ENCODE measurements around the gene MAP3K1.
"Not testable (repeated sequence)": the region's sequence is repeated elsewhere in the genome, so short reads cannot be mapped to it uniquely, and the experiment has no call there.

Gene MAP3K1

DNA sequence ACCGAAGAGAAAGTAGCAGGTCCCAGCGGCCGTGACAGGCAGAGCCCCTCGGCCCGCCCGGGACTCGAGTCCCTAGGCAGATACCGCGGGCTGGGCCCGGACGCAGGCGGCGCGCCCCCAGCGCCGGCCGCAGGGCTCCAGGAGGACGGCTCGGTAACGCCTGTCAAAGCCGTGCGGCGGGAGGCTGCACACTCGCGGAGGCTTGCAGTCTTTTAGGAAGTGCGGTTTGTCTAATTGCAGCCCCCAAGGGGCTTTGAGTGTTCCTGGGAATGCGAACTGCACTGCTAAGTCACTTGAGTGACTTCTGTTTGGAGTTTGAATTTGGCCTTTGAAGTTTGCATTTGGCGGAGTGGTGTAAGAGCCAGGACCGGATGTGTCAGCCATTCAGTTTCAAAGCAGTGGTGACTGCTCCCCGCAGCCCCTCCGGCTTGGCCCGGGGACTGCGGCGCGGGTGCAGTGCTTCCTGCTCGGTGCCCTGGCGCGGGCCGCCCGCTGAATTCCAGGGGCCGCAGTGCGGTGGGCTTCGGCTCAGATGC lies 1.3 kb downstream of the MAP3K1 start:
- DNase-seq, result peak; percentile 38

DNA sequence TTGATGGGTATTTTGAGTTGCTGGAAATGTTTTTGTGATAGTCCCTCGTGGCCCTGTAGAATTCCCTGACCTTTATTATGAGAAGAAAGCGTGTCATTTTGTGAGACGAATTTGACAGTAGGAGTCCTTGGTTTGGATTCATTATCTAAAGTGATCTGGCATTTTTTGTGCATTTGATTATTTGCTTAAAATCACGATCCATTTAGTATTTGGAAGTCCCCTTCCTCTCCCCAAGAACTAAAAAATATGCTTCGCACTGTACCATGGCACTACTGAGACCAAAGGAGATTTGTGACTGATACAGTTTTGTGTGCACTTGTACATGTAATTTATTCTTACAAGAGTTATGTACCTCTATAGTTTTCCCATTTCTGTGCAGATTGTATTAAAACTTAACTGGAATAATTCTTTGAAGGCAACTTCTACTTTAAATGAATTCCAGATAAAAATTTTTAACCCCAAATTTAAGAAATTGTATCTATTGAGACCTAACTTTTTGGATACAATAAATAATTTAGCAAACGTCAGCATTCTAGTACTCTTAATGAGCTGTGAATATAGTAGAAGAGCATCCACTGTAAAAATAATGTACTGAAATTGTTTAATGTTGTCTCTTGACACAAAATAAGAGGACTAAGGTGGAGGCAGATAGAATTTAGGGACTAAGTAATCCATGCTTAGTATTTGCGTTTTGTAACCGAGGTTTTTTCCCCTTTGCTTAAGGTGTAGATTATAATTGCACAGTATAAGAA lies 2.1 kb downstream of the MAP3K1 start:
- DNase-seq, result no peak

DNA sequence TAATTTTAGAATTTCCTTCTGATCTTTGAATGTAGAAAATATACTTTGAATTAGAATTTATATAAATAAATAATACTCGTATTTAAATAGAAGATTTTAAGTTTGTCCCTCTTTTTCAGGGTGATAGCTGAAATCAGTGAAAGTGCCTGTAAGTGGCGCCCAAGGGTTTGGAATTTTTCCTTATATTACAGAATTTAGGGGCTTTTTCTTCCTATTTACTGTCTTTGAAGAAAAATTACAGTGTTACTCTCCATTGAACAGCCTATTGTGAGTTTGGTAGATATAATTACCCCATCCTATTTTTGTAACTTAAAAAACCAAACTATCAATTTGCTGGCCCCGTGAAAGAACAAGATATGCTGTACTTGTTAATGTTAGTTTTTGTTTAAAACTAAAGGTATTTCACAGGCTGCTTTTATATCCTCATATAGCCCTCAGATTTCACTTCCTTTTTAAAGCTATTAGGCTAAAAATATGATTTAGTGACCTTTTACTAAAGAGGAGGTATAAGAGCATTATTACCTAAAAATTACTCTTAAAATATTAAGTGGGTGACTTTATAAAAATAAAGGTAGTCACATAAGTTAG lies 3.2 kb downstream of the MAP3K1 start:
- no peak for DNase-seq

DNA sequence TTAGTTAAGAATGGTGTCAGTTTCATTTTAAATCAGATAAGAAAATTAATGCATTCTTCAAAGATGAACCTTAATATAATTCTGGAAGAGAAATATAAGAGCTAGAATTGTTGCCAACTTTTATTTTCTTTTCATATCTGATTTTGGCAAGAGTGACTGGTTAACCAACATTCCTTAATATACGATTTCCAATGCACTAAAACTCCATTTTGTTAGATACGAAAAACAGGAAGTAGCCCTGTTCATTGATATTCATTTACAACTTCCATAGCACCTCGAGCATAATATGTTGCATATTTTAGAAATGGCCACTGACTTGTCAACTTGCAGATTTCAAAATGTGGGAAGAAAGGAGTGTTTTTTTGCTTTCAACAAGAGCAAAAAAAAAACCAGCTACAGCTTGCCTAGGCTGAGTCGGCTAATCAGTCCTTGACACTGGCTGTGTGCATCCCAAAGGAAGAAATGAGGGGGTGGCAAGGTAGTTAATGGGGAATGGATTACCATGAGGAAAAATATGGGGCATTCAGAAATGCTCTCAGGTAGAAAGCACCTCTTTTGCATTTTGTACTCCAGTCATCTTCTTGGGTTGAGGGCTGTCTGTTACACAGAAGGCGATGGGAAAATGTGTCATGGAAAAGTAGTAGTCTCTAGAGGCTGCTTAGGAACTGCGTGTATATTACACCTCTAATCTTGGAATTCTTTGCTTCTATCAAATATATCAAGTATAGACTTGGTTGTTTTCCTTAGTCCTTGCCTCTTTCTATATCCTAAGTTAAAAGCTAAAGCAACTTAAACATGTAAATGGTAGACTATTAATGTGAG lies 3.9 kb downstream of the MAP3K1 start:
- no peak for DNase-seq

DNA sequence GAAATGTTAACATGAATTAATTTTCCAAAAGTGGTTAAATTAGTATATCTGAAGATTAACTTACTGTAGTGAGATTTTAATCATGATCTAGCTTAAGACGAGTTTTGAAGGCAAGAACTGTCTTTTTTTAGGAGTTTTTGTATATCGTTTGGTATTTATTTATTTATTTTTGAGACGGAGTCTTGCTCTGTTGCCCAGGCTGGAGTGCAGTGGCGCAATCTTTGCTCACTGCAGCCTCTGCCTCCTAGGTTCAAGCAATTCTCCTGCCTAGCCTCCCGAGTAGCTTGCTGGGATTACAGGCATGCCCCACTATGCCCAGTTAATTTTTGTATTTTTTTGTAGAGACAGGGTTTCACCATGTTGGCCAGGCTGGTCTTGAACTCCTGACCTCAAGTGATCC lies 6.5 kb downstream of the MAP3K1 start:
- not testable (repeated sequence) for DNase-seq

DNA sequence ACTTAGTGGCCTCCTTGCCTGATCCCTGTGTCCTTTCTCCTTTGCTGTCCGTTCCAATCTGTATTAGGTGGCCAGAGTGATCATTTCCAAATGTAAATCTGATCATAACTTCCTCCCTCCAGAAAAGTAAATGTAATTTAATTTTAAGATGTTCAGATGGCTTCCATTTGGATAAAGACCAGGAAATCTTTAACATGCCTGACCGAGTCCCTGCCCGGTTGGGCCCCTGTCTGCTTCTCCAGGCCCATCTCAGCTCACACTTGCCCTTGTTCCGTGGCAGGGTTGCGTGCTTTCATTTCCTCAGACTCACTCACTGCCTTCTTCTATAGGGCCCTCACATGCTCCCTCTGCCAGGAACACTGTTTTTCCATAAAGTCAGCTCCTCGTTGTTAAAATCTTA lies 7.6 kb downstream of the MAP3K1 start:
- no peak for DNase-seq

DNA sequence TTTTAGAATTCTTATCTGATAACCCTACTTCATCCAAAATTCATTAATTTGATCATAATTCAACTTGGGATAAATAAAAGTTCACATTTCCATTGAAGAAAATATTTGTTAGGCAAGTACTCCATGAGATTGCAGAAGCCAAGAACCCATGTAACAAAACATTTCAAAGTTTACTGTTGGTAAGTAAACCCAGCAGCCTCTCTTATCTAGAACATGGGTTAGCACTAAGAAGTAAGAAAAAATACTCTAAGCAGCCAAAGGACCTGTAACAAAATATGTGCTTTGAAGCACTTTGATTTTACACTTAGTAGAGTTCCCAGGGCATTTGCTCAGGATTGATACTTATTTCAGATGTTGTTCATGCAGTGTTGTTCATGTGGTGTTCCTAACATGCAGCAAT lies 8.7 kb downstream of the MAP3K1 start:
- no peak for DNase-seq

DNA sequence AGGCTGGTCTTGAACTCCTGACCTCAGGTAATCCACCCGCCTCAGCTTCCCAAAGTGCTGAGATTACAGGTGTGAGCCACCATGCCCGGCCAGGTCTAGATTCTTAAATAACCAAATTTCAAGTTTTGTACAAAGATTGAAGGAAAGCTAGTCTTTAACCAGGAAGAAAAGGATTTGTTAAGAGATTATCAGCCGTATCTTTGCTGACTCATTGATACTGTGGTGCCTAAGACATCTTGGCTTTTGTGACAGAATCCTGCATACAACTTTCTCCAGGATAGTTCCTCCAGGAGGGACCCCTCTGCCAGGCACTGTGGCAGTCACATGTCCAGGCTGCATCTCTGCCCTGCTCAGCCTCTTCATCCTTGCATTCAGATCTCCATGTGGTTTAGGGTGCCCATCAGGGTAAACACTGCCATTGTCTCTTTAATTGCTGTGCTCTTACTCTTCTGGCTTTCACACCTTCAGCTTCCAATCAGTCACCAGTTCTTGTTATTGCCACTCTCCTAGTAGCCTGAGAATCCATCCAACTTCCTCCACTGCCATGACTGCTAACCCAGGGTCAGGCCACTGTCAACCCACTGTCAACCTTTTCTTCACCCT lies 10.0 kb downstream of the MAP3K1 start:
- DNase-seq, result no peak

DNA sequence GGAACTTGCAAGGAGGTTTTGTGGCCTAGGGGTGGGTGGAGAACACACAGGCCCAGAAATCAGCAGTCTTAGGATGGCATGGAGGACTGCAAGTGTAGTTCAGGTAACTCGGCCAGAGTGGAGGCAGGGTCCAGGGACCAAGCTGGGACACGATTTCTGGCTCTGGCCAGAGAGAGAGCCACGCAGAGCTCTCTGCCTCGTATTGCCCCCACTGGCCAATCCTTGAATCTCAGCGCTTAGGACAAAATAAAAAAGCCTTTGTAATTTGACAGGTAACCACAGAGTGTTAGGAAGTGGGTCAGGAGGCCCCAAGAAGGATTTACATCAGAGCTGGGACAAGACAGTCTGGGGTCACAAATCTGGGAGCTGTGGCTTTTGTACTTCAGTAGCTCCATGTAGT lies 11.7 kb downstream of the MAP3K1 start:
- DNase-seq, result no peak

DNA sequence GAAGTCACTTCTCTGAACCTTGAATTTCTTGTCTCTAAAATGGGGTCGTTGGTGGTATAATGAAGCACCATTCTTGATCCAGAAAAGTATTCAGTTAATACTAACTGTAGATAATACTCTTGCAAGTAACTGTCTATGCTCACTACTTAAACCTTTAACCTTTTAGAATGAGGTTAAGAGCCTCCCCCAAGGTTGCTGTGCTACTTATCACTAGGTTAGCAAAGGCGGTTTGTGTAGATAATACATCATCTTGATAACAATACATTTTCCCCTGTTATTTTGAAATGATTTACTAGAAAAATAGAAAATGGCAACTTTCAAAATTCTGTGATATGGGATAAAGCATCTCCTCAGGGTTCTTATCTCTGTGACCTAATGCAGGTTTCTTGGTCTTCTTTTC lies 12.6 kb downstream of the MAP3K1 start:
- DNase-seq, result no peak

DNA sequence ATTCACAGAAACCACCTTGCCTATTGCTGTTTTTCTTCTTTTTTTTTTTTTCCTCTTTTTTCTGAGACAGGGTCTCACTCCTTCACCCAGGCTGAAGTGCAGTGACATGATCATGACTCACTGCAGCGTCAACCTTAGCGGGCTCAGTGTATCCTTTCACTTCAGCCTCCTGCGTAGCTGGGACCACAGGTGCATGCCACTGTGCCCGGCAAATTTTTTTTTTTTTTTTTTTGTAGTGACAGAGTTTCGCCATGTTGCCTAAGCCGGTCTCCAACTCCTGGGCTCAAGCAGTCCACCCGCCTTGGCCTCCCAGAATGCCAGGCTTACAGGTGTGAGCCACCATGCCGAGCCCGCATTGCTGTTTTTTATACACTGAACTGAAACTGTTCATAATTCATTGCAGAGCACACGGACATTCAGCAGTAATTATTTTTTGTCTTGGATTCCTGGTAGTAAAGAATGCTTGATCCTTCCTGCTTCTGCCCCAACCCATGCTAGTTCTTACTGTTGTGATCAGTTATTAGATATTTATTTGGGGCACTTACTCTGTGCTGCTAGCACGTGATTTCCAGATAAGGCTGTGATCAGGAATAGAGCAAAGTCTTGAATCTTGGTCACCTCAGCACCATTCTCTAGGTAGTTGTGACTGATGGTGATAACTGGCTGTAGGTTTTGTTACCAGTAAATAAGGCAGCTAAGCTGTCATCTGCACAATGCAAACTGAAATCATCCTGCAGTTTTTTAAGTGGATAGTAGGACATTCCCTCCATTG lies 14.0 kb downstream of the MAP3K1 start:
- DNase-seq, result peak; percentile 51

DNA sequence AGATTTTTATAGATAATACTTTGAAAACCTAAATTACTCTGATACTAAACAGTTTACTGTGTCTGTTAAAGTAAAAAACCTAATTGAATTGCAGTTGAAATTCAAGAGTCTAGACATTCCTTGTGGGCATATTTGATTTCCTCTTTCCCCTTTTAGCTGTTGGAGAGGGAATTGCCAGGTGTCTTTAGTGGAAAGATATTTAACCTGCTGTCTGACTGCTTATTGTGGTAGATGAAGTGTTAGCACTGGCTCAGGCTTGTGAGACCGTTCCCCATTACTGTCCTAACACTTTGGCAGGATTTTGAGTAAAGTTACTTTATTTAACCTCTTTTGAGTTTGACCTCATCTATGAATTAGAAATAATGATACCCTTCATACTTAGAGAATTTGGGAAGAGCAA lies 16.4 kb downstream of the MAP3K1 start:
- DNase-seq, result no peak

DNA sequence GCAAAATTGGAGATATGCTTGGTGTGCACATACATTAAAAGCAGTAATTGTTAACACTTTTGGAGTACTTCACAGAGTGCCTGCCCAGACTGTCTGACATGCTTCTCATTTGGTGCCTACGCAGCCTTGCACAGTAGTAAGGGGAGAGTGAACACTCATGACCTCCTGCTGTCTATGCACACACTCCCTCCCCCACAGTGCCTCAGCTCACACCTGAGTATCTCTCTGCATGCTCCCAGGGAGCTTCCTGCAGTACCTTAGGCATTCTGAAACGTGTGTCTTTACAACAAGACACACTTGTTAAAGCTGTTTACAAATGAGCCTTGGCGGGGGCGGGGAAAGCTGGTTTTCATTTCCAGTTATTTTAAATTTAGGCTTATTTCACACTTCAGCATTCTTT lies 18.0 kb downstream of the MAP3K1 start:
- no peak for DNase-seq

DNA sequence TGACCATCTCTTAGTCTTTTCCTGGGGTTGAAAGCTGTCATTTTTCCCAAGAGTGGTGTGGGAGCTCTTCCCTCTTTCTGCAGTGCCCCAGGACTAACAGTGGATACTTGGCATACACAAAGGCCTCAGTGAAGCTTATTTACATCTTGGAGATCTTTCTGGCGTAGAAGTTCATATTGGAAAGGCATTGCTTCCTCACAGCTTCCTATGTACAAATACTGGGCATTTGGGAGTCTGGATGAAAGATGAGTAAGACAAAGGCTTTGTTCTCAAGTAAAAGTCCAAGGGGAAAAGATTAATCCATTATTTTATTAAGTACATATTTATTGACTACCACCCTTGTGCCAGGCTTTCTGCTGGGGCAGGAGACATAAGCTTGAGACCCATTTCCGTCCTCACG lies 22.0 kb downstream of the MAP3K1 start:
- no peak for DNase-seq

DNA sequence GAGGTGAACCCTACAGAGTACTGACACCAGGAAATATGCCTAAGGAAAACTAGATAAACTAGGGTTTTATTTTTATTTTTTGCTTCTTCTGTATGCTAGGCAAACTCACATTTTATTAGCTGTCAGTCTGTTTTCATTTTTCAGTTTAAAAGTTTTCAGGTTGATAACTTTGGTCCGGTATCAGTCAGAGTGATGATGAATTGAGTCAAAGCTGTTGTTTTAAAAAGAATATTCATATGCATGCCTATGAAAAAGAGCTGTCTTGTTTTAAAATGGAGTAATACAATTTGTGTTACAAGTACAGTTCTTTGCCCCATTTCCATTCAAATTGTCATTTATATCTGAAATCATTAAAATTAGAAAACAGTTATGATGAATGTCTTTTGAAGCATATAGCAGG lies 22.6 kb downstream of the MAP3K1 start:
- DNase-seq, result no peak

DNA sequence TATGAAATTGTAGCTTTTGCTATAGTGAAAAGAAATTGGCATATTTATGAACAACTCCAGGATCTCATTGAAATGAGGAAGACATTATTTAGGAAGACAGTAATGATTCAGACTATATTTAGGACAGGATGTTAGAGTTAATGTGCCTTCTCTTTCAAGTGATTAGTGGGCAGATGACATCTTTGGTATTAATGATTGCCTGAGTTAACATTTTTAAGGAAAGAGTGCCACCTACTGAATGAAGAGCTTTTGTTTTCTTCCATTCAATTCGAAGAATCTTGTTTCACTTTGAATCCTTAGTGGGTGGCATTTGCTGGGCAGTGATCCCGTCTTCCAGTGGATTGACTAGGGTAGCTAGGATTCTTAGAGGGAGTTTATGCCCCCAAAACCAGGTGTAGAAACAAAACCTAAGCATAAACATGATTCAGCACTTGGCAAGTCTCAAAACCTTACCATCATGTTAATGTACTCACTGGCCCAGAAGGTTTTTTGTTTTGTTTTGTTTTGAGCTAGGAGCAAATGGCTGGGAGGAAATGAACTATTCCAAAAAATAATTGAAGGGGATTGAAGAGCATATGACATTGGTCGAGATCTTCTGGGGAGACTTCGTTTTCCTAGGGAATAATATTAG lies 23.2 kb downstream of the MAP3K1 start:
- DNase-seq, result no peak

DNA sequence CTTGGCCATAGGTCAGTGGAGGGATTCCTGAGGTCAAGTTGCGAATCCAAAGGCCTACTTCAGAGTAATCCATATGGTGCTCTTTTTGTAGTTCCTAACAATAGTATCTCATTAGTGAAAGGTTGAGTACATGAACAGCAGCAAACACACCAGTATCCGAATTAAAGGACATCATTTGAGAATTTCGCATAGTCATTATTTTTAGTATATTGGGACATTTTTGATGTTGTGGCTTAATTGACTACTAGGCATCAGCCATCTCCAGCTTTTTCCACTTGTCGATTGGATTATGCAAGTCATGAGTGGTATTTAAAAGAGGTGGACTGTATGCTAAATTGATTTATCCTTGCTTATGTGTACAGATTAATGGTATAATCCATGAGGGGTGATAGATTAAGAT lies 23.7 kb downstream of the MAP3K1 start:
- no peak for DNase-seq

DNA sequence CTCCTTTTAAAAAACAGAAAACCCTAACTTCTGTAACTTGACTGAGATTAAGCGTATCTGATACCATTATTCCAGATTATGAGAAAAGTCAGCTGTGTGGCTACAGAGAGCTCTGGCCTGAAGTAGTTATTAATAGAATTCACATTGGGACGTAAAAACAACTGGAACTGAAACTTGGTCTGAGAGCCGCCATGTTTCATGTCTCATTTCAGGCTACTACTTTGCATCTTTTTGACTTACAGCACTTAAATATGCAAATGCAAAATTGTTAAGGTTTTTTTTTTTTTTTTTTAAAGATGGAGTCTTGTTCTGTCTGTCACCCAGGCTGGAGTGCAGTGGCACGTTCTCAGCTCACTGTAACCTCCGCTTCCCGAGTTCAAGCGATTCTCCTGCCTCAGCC lies 25.2 kb downstream of the MAP3K1 start:
- no peak for DNase-seq

DNA sequence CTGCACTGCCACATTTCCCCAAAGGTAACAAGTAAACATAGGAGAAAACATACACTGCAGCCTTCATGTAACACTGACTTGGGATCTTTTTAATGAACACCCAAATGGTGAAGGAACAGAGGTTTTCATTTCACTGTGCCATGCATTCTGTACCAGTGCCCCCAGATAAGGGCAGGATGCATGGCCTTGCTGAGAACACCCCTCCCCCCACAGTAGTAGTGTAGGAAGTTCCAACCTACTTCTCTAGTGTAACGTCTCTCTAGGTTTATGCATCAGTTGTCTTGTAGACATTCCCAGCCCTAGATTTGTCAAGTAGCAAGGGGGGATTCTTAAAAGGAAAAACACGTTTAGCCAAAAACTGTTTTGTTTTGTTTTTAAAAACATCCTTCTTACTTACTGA lies 29.9 kb downstream of the MAP3K1 start:
- DNase-seq, result no peak

DNA sequence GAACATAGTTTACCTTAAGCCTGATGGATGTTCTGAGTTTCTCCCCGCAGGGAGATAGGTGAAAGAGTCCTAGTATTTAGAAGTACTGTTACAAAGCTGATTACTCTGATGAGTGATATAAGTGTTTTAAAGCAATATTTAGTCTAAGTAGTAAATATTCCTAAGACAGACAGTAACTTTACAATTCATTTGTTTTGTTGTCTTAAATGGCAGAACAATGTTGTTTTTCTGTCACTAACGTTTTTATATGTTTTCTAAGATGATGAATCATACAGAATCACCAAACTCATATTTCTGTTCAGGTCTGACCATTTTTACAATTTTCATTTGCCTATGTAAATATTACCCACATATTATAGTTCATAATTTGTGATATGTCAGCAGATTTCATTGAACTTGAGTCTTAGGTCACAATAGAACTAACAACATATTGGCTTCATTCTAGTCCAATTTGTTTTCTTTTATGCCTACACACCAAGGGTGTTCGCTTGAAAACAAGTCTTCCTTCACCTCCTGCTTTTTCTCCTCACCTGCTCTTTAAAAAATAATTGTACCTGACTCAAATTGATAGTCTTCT lies 30.6 kb downstream of the MAP3K1 start:
- DNase-seq, result no peak

DNA sequence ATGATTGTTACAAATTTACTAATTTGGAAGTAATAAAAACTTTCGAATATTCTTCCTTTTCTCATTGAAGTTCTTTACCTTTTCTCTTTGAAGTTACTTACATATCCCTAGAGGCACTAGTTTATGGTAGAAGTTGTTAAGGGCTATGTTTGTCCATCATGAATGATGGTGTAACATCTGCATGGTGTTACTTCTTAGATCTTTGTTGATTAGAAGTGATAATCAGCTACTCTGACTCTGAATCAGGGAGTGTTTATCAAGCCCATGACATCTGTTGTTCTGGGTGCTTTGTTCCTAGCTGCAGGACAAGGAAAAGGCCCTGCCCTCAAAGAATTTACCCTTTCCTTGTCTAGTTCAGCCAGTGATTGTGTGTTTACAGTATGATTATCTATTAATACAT lies 32.9 kb downstream of the MAP3K1 start:
- no peak for DNase-seq

DNA sequence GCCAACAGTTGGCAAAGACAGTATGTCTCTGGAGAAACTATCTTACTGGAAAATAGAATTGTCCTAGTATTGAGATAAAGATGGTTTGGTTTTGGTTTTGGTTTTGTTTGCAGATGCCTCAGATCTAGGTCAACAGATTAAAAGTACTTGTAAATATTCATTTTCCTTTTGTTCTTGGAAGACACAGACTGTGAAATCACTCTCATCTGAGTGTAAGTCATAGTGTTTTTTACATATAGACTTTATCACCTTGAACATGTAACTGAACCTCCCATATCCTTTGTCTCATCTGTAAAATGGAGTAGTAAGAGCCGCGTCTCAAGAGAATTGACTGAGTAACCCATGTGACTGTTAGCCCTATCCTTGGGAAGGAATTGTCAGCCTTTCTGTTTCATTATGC lies 34.3 kb downstream of the MAP3K1 start:
- DNase-seq, result no peak

Measured in stimulated activated CD4-positive, alpha-beta T cell treated with anti-CD3 and anti-CD28 coated beads, Interleukin-12 subunit alpha, Interleukin-12 subunit beta, amount 100 ng/mL, for 4 hours (primary cell).